H1 (cell line): ENCODE results near the gene MRFAP1. TPM values are rescaled to one million over a fixed set of nuclear protein-coding genes. Genes with fewer than 3 reads are reported as not detected.

Experiments
- CHD7 ChIP-seq: fragments of 300-600 bp; sonication (generic); IDR thresholded peaks from 2 replicates; pipeline ENCODE4 v1.7.1; 2012; ENCODE audit warnings: low read length, moderate library complexity, mild to moderate bottlenecking, inconsistent platforms; ENCODE audit not compliant: insufficient replicate concordance
- EGR1 ChIP-seq: IDR thresholded peaks from 2 replicates; pipeline ENCODE4 v1.6.1; 2011; ENCODE audit warnings: low read depth, low read length, borderline replicate concordance
- GTF2F1 ChIP-seq: IDR thresholded peaks from 2 replicates; pipeline ENCODE4 v1.6.1; 2012; ENCODE audit warnings: low read depth, low read length, improper control_type of control experiment, borderline replicate concordance
- KDM1A ChIP-seq: fragments of 200-600, 300-600 bp; sonication (generic); IDR thresholded peaks from 2 replicates; pipeline ENCODE4 v1.7.1; 2016; ENCODE audit warnings: mild to moderate bottlenecking, low read length, borderline replicate concordance
- MAX ChIP-seq: IDR thresholded peaks from 2 replicates; pipeline ENCODE4 v1.6.1; 2012; ENCODE audit warnings: inconsistent platforms
- NANOG ChIP-seq: IDR thresholded peaks from 2 replicates; pipeline ENCODE4 v1.6.1; 2011; ENCODE audit warnings: low read length, low read depth, mild to moderate bottlenecking, inconsistent platforms; ENCODE audit not compliant: insufficient read depth, poor library complexity, severe bottlenecking
- NRF1 ChIP-seq: IDR thresholded peaks from 2 replicates; pipeline ENCODE4 v1.6.1; 2011; ENCODE audit warnings: mild to moderate bottlenecking, low read depth, low read length, improper control_type of control experiment
- YY1 ChIP-seq: IDR thresholded peaks from 2 replicates; pipeline ENCODE4 v1.6.1; 2011; ENCODE audit warnings: low read depth, mild to moderate bottlenecking, low read length
- polyA plus RNA-seq, 7 experiments: library from polyadenylated mRNA; depleted of rRNA in 3 of 7; stranded (reverse) in 5 of 7; unstranded in 2 of 7; fragments of >200 nt in 5 of 7; fragments of 200-250 nt in 2 of 7; gene quantifications; 1 replicate in 5 of 7; 2 replicates in 1 of 7; 4 replicates in 1 of 7; pipeline versions ENCODE4 v1.2.1 to v1.2.3, GENCODE V29; 2011 to 2013; ENCODE audit warnings: missing spikeins in 2 of 7, mixed read lengths in 2 of 7
- total RNA-seq: library from RNA; stranded (reverse); fragmentation: NEBNext Ultra II Directional; extraction: Animal tissue kit (Norgen Biotek cat#: 25700); gene quantifications from 2 replicates; pipeline ENCODE4 v1.2.1, GENCODE V29; 2021

Gene MRFAP1
- total and polyA plus RNA-seq, 2 of the 8 experiments (the other 6 are each of a cell fraction or from before 2014, with no cell fraction given), result 108 to 307 TPM

- TF ChIP-seq MAX (peak; percentile 82), GTF2F1 (no peak; the same call in 1 of the 2 replicates), CHD7 (no peak), NRF1 (peak; percentile 45), YY1 (peak; percentile 95), EGR1 (no peak), KDM1A (peak; percentile 69; the same call in 1 of the 2 replicates), NANOG (no peak)
These were observed at the start of gene MRFAP1 (continued) for GRCh38 chr4:6640292-6641163.
